HepG2 (cell line): ENCODE measurements around the gene PLCL1. TPM values are rescaled to one million over a fixed set of nuclear protein-coding genes. Genes with fewer than 3 reads are reported as not detected.

ENCODE experiments used
- ATAC-seq: fragments of 200-7000 bp; cut with Tn5 transposase; 3 replicates; pipeline ENCODE4 v1.9.1; 2020; ENCODE audit warnings: mild to moderate bottlenecking, moderate library complexity
- BruUV-seq: library from RNA; stranded (reverse); fragments of 400-500 nt; replicated peaks from 2 replicates; lab custom pipeline; 2021; lab: Mats Ljungman, UMichigan
- CTCF ChIA-PET: fragments of 300-600 bp; formaldehyde crosslinking; extraction: SDS; loops from one replicate; lab custom pipeline; 2021; ENCODE audit warnings: low total read pairs, inconsistent platforms, low intra/inter-chr PET ratio; lab: Yijun Ruan, JAX
- POLR2A ChIA-PET: fragments of 350-600 bp; sonication (Branson Sonifier 250); formaldehyde crosslinking; loops from one replicate; lab custom pipeline; 2020; ENCODE audit warnings: antibody characterized with exemption, inconsistent platforms; lab: Yijun Ruan, JAX
- DNase-seq: peaks from one replicate; pipeline ENCODE4 v3.0.0-alpha.2; 2015; ENCODE audit warnings: low spot score
- FAIRE-seq: peaks from 3 replicates; lab custom pipeline; 2011; peaks lifted over from hg19 to GRCh38; lab: Jason Lieb, UNC
- H2AFZ ChIP-seq: one replicate; pipeline ENCODE4 v1.6.1; 2011; ENCODE audit warnings: low read length, inconsistent platforms
- H3K27ac ChIP-seq: fragments of 300-600 bp; 3 replicates; pipeline ENCODE4 v1.8.0; 2011; ENCODE audit warnings: mixed run types, mild to moderate bottlenecking, mixed read lengths, low read length, inconsistent platforms; ENCODE audit not compliant: insufficient read depth; ENCODE audit errors: extremely low read length
- H3K27me3 ChIP-seq, 2 experiments: fragments of 200-600 bp in 1 of 2; 2 replicates in 1 of 2; 3 replicates in 1 of 2; pipeline versions ENCODE4 v1.6.0 to v1.8.0; 2011; ENCODE audit warnings: low read length in 2 of 2, mild to moderate bottlenecking in 2 of 2, moderate library complexity in 2 of 2, inconsistent platforms in 1 of 2; ENCODE audit not compliant: insufficient read depth in 2 of 2, control insufficient read depth in 1 of 2
- H3K36me3 ChIP-seq, 2 experiments: fragments of 200-600 bp in 1 of 2; replicated peaks in 1 of 2; 2 replicates in 1 of 2; 3 replicates in 1 of 2; pipeline versions ENCODE4 v1.5.1 to v1.8.0; 2011; ENCODE audit warnings: low read length in 2 of 2, inconsistent platforms in 1 of 2; ENCODE audit not compliant: insufficient read depth in 2 of 2, control insufficient read depth in 1 of 2
- H3K4me1 ChIP-seq: 2 replicates; pipeline ENCODE4 v1.5.1; 2012; ENCODE audit warnings: low read length, inconsistent platforms; ENCODE audit not compliant: insufficient read depth
- H3K4me2 ChIP-seq: 2 replicates; pipeline ENCODE4 v1.6.0; 2011; ENCODE audit warnings: low read depth, low read length, inconsistent platforms
- H3K4me3 ChIP-seq, 3 experiments: fragments of 200-600 bp in 1 of 3; sonication (generic), shearing (Covaris generic) in 1 of 3; replicated peaks in 1 of 3; 2 replicates each; pipeline ENCODE4 v1.5.1; 2011 to 2016; ENCODE audit warnings: low read length in 3 of 3, inconsistent platforms in 2 of 3, low read depth in 2 of 3, mild to moderate bottlenecking in 2 of 3, control low read depth in 1 of 3, mixed read lengths in 1 of 3; ENCODE audit not compliant: insufficient read depth in 1 of 3
- H3K79me2 ChIP-seq: one replicate; pipeline ENCODE4 v1.6.1; 2011; ENCODE audit warnings: low read length, inconsistent platforms; ENCODE audit not compliant: insufficient read depth
- H3K9ac ChIP-seq: 2 replicates; pipeline ENCODE4 v1.6.0; 2011; ENCODE audit warnings: mild to moderate bottlenecking, low read depth, low read length, inconsistent platforms; ENCODE audit not compliant: insufficient read depth
- H3K9me3 ChIP-seq: 2 replicates; pipeline ENCODE4 v1.5.1; 2012; ENCODE audit warnings: mild to moderate bottlenecking, low read length
- H4K20me1 ChIP-seq: 2 replicates; pipeline ENCODE4 v1.6.0; 2011; ENCODE audit warnings: inconsistent platforms, mild to moderate bottlenecking, low read length, moderate library complexity; ENCODE audit not compliant: insufficient read depth
- CENPBD1 ChIP-seq: sonication (generic); formaldehyde crosslinking; IDR thresholded peaks from 2 replicates; pipeline ENCODE4 v1.8.0; 2022; ENCODE audit warnings: missing genetic modification reagents, low read depth, mild to moderate bottlenecking, borderline replicate concordance
- CREBL2 ChIP-seq: sonication (generic); formaldehyde crosslinking; IDR thresholded peaks from 2 replicates; pipeline ENCODE4 v1.8.1; 2023; ENCODE audit warnings: missing genetic modification reagents, mild to moderate bottlenecking, borderline replicate concordance
- DZIP1 ChIP-seq: sonication (generic); formaldehyde crosslinking; IDR thresholded peaks from 2 replicates; pipeline ENCODE4 v1.5.0; 2020; ENCODE audit warnings: mild to moderate bottlenecking, missing genetic modification reagents
- ELF4 ChIP-seq: sonication (generic); formaldehyde crosslinking; IDR thresholded peaks from 2 replicates; pipeline ENCODE4 v1.5.0; 2020; ENCODE audit warnings: missing genetic modification reagents, mild to moderate bottlenecking, moderate library complexity, borderline replicate concordance
- HDAC2 ChIP-seq: sonication (generic); formaldehyde crosslinking; IDR thresholded peaks from 2 replicates; pipeline ENCODE4 v1.4.0; 2020; ENCODE audit warnings: missing genetic modification reagents
- HHEX ChIP-seq: IDR thresholded peaks from 2 replicates; pipeline ENCODE4 v1.6.1; 2016; ENCODE audit warnings: control low read depth
- PBX3 ChIP-seq: sonication (generic); formaldehyde crosslinking; IDR thresholded peaks from 2 replicates; pipeline ENCODE4 v1.8.1; 2023; ENCODE audit warnings: missing genetic modification reagents, inconsistent platforms, borderline replicate concordance
- PTBP1 ChIP-seq: fragments of 200-400 bp; formaldehyde crosslinking; IDR thresholded peaks from 2 replicates; pipeline ENCODE4 v1.6.1; 2018; ENCODE audit warnings: low read length, low read depth; ENCODE audit not compliant: poor library complexity, severe bottlenecking
- SRSF4 ChIP-seq: fragments of 200-400 bp; formaldehyde crosslinking; IDR thresholded peaks from one replicate; pipeline ENCODE4 v1.6.1; 2018; ENCODE audit warnings: mild to moderate bottlenecking, low read depth, low read length, moderate library complexity; ENCODE audit not compliant: poor library complexity, severe bottlenecking
- SRY ChIP-seq: sonication (generic); formaldehyde crosslinking; IDR thresholded peaks from 2 replicates; pipeline ENCODE4 v1.8.0; 2022; ENCODE audit warnings: mild to moderate bottlenecking, missing genetic modification reagents
- ZBTB1 ChIP-seq: sonication (generic); formaldehyde crosslinking; IDR thresholded peaks from 2 replicates; pipeline ENCODE4 v1.4.0; 2020; ENCODE audit warnings: missing genetic modification reagents, borderline replicate concordance
- ZBTB38 ChIP-seq: sonication (generic); formaldehyde crosslinking; IDR thresholded peaks from 2 replicates; pipeline ENCODE4 v1.5.1; 2020; ENCODE audit warnings: mild to moderate bottlenecking, missing genetic modification reagents
- ZNF292 ChIP-seq: sonication (generic); formaldehyde crosslinking; IDR thresholded peaks from 2 replicates; pipeline ENCODE4 v1.8.1; 2022; ENCODE audit warnings: mild to moderate bottlenecking, low read depth, missing genetic modification reagents, borderline replicate concordance
- ZNF343 ChIP-seq: sonication (generic); formaldehyde crosslinking; IDR thresholded peaks from 2 replicates; pipeline ENCODE4 v1.4.0; 2020; ENCODE audit warnings: mild to moderate bottlenecking, missing genetic modification reagents
- ZNF362 ChIP-seq: sonication (generic); formaldehyde crosslinking; IDR thresholded peaks from 2 replicates; pipeline ENCODE4 v1.4.0; 2020; ENCODE audit warnings: missing genetic modification reagents, mild to moderate bottlenecking, borderline replicate concordance
- ZNF446 ChIP-seq: sonication (generic); formaldehyde crosslinking; IDR thresholded peaks from 2 replicates; pipeline ENCODE4 v1.5.0; 2020; ENCODE audit warnings: mild to moderate bottlenecking, missing genetic modification reagents
- ZNF501 ChIP-seq: sonication (generic); formaldehyde crosslinking; IDR thresholded peaks from 2 replicates; pipeline ENCODE4 v1.5.1; 2020; ENCODE audit warnings: mild to moderate bottlenecking, moderate library complexity, missing genetic modification reagents
- ZNF572 ChIP-seq: sonication (generic); formaldehyde crosslinking; IDR thresholded peaks from 2 replicates; pipeline ENCODE4 v1.5.1; 2020; ENCODE audit warnings: mild to moderate bottlenecking, missing genetic modification reagents
- ZNF841 ChIP-seq: sonication (generic); formaldehyde crosslinking; IDR thresholded peaks from 2 replicates; pipeline ENCODE4 v1.8.1; 2023; ENCODE audit warnings: missing genetic modification reagents, borderline replicate concordance
- WGBS: methylation state at CpG from one replicate; pipeline ENCODE4 v1.1.6; 2017; ENCODE audit warnings: low lambda C conversion rate; 5-methylcytosine and 5-hydroxymethylcytosine counted together
- in situ Hi-C: cut with HindIII; loops from 2 replicates; pipeline ENCODE4 v1.10.0; 2017; ENCODE audit warnings: low pct_unique_long_range_greater_than_20kb; ENCODE audit not compliant: extremely low pct_ligation_motif_present
- intact Hi-C: fragments of 100-400 bp; cut with micrococcal nuclease; formaldehyde crosslinking; loops from one replicate; pipeline ENCODE4 v1.10.0; 2022; ENCODE audit not compliant: unreplicated experiment
- polyA plus RNA-seq, 8 experiments: library from polyadenylated mRNA; depleted of rRNA in 3 of 8; stranded (reverse) in 7 of 8; unstranded in 1 of 8; fragments of >200 nt; fragmentation: Illumina TruSeq in 4 of 8; extraction: Trizol in 4 of 8; gene quantifications; 2 replicates each; pipeline versions ENCODE4 v1.2.1 to v1.2.3, GENCODE V29; 2011 to 2016; ENCODE audit warnings: low read depth in 4 of 8, missing spikeins in 1 of 8, mixed read lengths in 1 of 8; ENCODE audit not compliant: insufficient read depth in 1 of 8
- total RNA-seq, 5 experiments: library from RNA; depleted of rRNA; stranded (reverse); fragments of >200 nt; fragmentation: Illumina TruSeq; extraction: Trizol; gene quantifications; 2 replicates each; pipeline ENCODE4 v1.2.3, GENCODE V29; 2016; ENCODE audit warnings: low read depth in 1 of 5

Gene PLCL1
- total and polyA plus RNA-seq, 2 of the 13 experiments (the other 11 are each of a cell fraction or from before 2014, with no cell fraction given): not detected

GRCh38 chr2:197810491-197810890, 6.1 kb downstream of the PLCL1 start:
- TF ChIP-seq ZBTB1 (CRISPR knock-in tag) (no peak), ZNF292 (CRISPR knock-in tag) (no peak), CREBL2 (CRISPR knock-in tag) (no peak), SRY (no peak), DZIP1 (CRISPR knock-in tag) (no peak), HHEX (no peak), PTBP1 (no peak), CENPBD1 (CRISPR knock-in tag) (no peak), SRSF4 (no peak), ELF4 (no peak), ZNF841 (CRISPR knock-in tag) (no peak), ZNF343 (CRISPR knock-in tag) (no peak), ZNF446 (CRISPR knock-in tag) (no peak), ZNF362 (CRISPR knock-in tag) (no peak), ZNF572 (CRISPR knock-in tag) (no peak), ZBTB38 (no peak), HDAC2 (CRISPR knock-in tag) (no peak), ZNF501 (no peak), PBX3 (no peak)
- no peaks in the 10 kb centered on the region for H3K36me3 ChIP-seq
- H3K4me1 ChIP-seq: no peaks in the 10 kb centered on the region
- DNase-seq (no peak), FAIRE-seq (no peak), ATAC-seq (no peak)
- intact Hi-C loops (no loop called here), in situ Hi-C loops (no loop called here)
- ChIA-PET POLR2A (no interaction called here), CTCF (no interaction called here)
- H3K27ac ChIP-seq: no peak overlapping the region
- no peak overlapping the region for H2AFZ ChIP-seq
- no peak overlapping the region for H3K4me3 ChIP-seq
- H4K20me1 ChIP-seq: no peaks in the 10 kb centered on the region
- WGBS: 3% methylated on average over 3 of the region's 3 CpGs
- no peak overlapping the region for H3K4me2 ChIP-seq
- H3K79me2 ChIP-seq: no peaks in the 10 kb centered on the region
- H3K9me3 ChIP-seq: no peaks in the 10 kb centered on the region
- peaks cover under 1 to 25% of the 10 kb centered on the region in 2 experiments; a peak in 4 of 5 replicates for H3K27me3 ChIP-seq
- no peak overlapping the region for H3K9ac ChIP-seq
- no TSS peak for BruUV-seq
